ENCODE measurements around the gene TGFBR2.

TGFBR2 gene

DNA sequence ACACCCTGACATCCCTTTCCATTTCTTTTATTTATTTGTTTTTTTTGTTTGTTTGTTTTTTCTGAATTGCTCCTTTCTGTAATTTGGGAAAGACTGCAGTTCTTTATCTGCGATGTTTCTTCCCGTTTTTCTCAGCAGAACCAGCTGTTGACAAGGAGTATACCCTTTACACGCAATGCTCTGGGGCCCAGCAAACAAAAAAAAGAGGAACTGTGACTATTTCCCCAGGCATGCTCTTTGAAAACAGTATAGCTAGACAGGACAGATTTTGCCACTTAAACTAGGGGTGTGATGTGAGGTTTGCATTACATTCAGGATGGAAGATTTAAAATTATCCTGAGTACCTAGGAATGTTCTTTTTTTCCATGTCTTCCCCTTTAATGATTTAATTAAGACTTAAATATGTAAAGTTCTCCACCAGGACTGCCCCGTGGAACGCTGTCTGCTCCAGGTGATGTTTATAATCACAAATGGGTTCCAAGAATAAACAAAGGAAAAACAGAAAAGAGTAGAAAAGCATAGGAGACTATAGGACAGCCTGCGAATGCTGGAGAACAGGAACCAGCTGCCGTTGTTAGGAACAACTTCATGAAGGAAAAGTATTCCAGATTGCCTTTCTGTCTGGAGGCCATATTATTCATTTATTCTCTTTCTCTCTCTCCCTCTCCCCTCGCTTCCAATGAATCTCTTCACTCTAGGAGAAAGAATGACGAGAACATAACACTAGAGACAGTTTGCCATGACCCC, 43.3 kb downstream of the TGFBR2 start:
- no peak overlapping the region for H3K27ac ChIP-seq (ENCODE audit: extremely low read depth, low read depth, low read length)

GRCh38 chr3:30650348-30650995, 44.1 kb downstream of the TGFBR2 start:
- Histone ChIP-seq H3K4me1 (ENCODE audit: control insufficient read depth, insufficient read depth, low read length) (no peaks in the 10 kb centered on the region), H3K27ac (ENCODE audit: extremely low read depth, low read depth, low read length) (no peak overlapping the region), H3K9me3 (ENCODE audit: control insufficient read depth, insufficient read depth, low read depth, low read length) (no peaks in the 10 kb centered on the region), H3K36me3 (ENCODE audit: control insufficient read depth in 2 of 2, insufficient read depth in 1 of 2, low read length in 2 of 2) (peaks cover 0 to 58% of the 10 kb centered on the region in 2 experiments; a peak in 2 of 3 replicates), H3K4me3 (ENCODE audit: low read depth, low read length) (no peak overlapping the region)
- ChIA-PET CTCF (no interaction called here), POLR2A (no interaction called here)
- no peak for TF ChIP-seq ZNF292 (tag by site-specific recombination; IDR thresholded peaks at IDR 0.05; ENCODE audit: borderline replicate concordance, low read depth)
- no peak for TF ChIP-seq ZNF629 (tag by site-specific recombination; IDR thresholded peaks at IDR 0.05)
- TF ChIP-seq ZNF514 (tag by site-specific recombination; IDR thresholded peaks at IDR 0.05), result no peak
- no peak for TF ChIP-seq ZNF561 (tag by site-specific recombination; IDR thresholded peaks at IDR 0.05; ENCODE audit: borderline replicate concordance)
- TF ChIP-seq ZNF571 (tag by site-specific recombination; IDR thresholded peaks at IDR 0.05), result no peak
- TF ChIP-seq, protein P1, sequence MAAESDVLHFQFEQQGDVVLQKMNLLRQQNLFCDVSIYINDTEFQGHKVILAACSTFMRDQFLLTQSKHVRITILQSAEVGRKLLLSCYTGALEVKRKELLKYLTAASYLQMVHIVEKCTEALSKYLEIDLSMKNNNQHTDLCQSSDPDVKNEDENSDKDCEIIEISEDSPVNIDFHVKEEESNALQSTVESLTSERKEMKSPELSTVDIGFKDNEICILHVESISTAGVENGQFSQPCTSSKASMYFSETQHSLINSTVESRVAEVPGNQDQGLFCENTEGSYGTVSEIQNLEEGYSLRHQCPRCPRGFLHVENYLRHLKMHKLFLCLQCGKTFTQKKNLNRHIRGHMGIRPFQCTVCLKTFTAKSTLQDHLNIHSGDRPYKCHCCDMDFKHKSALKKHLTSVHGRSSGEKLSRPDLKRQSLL (tag by site-specific recombination; IDR thresholded peaks at IDR 0.05), result no peak
- TF ChIP-seq ZNF768 (tag by site-specific recombination; IDR thresholded peaks at IDR 0.05), result no peak
- TF ChIP-seq, protein P2, sequence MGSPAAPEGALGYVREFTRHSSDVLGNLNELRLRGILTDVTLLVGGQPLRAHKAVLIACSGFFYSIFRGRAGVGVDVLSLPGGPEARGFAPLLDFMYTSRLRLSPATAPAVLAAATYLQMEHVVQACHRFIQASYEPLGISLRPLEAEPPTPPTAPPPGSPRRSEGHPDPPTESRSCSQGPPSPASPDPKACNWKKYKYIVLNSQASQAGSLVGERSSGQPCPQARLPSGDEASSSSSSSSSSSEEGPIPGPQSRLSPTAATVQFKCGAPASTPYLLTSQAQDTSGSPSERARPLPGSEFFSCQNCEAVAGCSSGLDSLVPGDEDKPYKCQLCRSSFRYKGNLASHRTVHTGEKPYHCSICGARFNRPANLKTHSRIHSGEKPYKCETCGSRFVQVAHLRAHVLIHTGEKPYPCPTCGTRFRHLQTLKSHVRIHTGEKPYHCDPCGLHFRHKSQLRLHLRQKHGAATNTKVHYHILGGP (tag by site-specific recombination; IDR thresholded peaks at IDR 0.05), result no peak
- no peak for TF ChIP-seq ZNF19 (tag by site-specific recombination; IDR thresholded peaks at IDR 0.05; ENCODE audit: low read depth)
- no peak for TF ChIP-seq ZSCAN18 (tag by site-specific recombination; IDR thresholded peaks at IDR 0.05)
- no peak for TF ChIP-seq ZNF707 (tag by site-specific recombination; IDR thresholded peaks at IDR 0.05)

More for the DNA sequence above, 43.3 kb downstream of the TGFBR2 start:
- Histone ChIP-seq H3K9me3 (ENCODE audit: control insufficient read depth, insufficient read depth, low read depth, low read length) (no peaks in the 10 kb centered on the region), H3K4me3 (ENCODE audit: low read depth, low read length) (no peak overlapping the region), H3K36me3 (ENCODE audit: control insufficient read depth in 2 of 2, insufficient read depth in 1 of 2, low read length in 2 of 2) (peaks cover 0 to 64% of the 10 kb centered on the region in 2 experiments; a peak in 2 of 3 replicates), H3K4me1 (ENCODE audit: control insufficient read depth, insufficient read depth, low read length) (no peaks in the 10 kb centered on the region)
- TF ChIP-seq ZSCAN4 (tag by site-specific recombination; IDR thresholded peaks at IDR 0.05), result no peak
- no peak for TF ChIP-seq ZNF423 (tag by site-specific recombination; IDR thresholded peaks at IDR 0.05)
- no peak for TF ChIP-seq ZBTB48 (tag by site-specific recombination; IDR thresholded peaks at IDR 0.05)
- no peak for TF ChIP-seq SCRT1 (tag by site-specific recombination; IDR thresholded peaks at IDR 0.05; ENCODE audit: borderline replicate concordance)
- TF ChIP-seq, protein P3, sequence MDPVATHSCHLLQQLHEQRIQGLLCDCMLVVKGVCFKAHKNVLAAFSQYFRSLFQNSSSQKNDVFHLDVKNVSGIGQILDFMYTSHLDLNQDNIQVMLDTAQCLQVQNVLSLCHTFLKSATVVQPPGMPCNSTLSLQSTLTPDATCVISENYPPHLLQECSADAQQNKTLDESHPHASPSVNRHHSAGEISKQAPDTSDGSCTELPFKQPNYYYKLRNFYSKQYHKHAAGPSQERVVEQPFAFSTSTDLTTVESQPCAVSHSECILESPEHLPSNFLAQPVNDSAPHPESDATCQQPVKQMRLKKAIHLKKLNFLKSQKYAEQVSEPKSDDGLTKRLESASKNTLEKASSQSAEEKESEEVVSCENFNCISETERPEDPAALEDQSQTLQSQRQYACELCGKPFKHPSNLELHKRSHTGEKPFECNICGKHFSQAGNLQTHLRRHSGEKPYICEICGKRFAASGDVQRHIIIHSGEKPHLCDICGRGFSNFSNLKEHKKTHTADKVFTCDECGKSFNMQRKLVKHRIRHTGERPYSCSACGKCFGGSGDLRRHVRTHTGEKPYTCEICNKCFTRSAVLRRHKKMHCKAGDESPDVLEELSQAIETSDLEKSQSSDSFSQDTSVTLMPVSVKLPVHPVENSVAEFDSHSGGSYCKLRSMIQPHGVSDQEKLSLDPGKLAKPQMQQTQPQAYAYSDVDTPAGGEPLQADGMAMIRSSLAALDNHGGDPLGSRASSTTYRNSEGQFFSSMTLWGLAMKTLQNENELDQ (tag by site-specific recombination; IDR thresholded peaks at IDR 0.05; ENCODE audit: low read depth), result no peak
- no peak for TF ChIP-seq ZNF791 (tag by site-specific recombination; IDR thresholded peaks at IDR 0.05)
- no peak for TF ChIP-seq ZNF501 (tag by site-specific recombination; IDR thresholded peaks at IDR 0.05)
- TF ChIP-seq ZNF280D (tag by site-specific recombination; IDR thresholded peaks at IDR 0.05), result no peak
- no peak for TF ChIP-seq ZBTB17 (tag by site-specific recombination; IDR thresholded peaks at IDR 0.05)
- no peak for TF ChIP-seq ZNF792 (tag by site-specific recombination; IDR thresholded peaks at IDR 0.05)
- no peak for TF ChIP-seq ZNF324 (tag by site-specific recombination; IDR thresholded peaks at IDR 0.05)
- TF ChIP-seq ZNF629 (tag by site-specific recombination; IDR thresholded peaks at IDR 0.05), result no peak
- ChIA-PET CTCF (no interaction called here), POLR2A (no interaction called here)

Measured in HEK293 (cell line).